Head of caudate nucleus (tissue), 42 donors: ENCODE results near the gene RPS6KA2.
"Not testable (repeated sequence)": the region's sequence is repeated elsewhere in the genome, so short reads cannot be mapped to it uniquely, and the experiment has no call there.

Experiments used
- DNase-seq, 42 donors: peaks; one replicate each; pipeline versions ENCODE4 v3.0.0 to v3.0.0-alpha.2; 2020 to 2021; ENCODE audit warnings: mixed read lengths in 7 of 42
- intact Hi-C: fragments of 100-400 bp; cut with DNase I; formaldehyde crosslinking; loops from one replicate; pipeline ENCODE4 v1.15.0; 2022

The RPS6KA2 gene

DNA sequence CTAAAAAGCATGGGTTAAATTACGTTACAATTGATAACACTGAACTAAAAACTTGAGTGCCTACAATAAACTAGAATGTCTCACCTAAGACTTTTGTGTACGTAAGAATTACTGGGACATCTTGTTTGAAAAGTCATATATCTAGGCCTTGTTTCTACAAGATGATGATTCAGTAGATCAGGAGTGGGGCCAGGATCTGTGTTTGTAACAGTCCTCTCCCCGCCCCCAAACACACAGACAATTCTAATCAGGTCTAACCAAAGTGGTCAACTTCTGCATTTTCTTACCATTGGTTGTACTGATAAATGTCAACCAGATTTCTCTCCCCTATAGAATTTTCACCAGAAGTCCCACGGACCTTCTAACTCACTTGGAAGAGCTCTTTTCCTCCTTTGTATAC, 97.5 kb downstream of the RPS6KA2 start:
- intact Hi-C loops: no loop called here
- no peak for DNase-seq

DNA sequence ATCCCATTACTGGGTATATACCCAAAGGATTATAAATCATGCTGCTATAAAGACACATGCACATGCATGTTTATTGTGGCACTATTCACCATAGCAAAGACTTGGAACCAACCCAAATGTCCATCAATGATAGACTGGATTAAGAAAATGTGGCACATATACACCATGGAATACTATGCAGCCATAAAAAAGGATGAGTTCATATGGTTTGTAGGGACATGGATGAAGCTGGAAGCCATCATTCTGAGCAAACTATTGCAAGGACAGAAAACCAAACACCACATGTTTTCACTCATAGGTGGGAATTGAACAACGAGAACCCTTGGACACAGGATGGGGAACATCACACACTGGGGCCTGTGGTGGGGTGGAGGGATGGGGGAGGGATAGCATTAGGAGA, 98.0 kb downstream of the RPS6KA2 start:
- intact Hi-C loops: not testable (repeated sequence)

DNA sequence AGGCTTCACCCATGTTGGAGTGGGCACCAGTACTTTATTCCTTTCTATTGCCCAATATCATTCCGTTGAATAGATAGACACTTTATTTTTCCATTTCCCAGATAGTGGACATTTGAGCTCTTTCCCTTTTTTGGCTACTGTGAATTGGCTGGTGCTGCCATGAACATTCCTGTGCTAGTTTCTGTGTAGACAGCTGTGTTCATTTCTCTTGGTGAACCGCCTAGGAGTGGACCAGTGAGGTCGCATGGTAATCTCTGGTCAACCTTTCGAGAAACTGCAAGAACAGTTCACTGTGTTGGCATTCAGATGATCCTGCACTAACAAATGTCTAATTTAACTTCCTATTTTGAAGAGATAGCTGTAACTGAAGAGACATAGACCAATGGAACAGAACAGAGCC, 99.2 kb downstream of the RPS6KA2 start:
- DNase-seq: no peak
- intact Hi-C loops: no loop called here

More for the DNA sequence above, 98.0 kb downstream of the RPS6KA2 start:
- not testable (repeated sequence) for DNase-seq

DNA sequence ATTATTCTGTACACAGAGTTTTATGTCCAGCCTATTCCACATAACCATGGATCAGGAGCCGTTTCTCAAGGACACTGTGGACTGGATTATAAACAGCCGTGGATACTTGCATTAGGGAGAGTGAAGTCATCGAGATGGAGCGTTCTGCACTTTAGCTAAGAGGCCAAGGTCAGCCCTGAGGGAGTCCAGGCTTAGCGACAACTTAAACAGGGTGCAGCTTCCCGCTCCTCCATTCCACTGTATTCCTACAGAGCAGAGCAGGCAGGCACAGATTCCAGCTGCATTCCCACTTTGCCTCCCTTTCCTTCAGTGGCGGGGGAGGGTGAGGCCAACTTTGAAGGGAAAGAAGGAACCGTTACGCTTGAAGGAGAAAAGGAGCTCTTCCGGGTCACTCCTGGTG, 100.1 kb downstream of the RPS6KA2 start:
- intact Hi-C loops: no loop called here
- DNase-seq: peak in 1 of 42 donors; percentile 9

DNA sequence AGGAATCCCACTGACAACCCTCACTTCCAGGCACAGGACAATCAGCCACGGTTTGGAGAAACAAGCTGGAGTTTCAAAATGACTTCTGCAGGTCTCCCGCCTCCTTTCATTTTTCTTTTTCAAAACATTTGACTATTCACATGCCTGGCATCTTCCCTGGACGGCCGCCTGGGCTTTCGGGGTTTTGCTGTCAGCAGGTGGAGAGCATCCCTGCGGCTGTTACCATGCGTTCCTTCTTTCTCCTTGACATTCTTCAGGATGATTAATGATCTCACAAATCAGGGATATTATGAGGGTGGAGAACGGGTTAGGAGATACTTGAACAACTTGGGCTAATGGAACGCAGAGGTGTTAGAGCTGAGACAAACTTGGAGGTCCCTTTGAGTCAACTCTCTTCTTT, 101.5 kb downstream of the RPS6KA2 start:
- DNase-seq: peak in 1 of 42 donors; percentile 8

DNA sequence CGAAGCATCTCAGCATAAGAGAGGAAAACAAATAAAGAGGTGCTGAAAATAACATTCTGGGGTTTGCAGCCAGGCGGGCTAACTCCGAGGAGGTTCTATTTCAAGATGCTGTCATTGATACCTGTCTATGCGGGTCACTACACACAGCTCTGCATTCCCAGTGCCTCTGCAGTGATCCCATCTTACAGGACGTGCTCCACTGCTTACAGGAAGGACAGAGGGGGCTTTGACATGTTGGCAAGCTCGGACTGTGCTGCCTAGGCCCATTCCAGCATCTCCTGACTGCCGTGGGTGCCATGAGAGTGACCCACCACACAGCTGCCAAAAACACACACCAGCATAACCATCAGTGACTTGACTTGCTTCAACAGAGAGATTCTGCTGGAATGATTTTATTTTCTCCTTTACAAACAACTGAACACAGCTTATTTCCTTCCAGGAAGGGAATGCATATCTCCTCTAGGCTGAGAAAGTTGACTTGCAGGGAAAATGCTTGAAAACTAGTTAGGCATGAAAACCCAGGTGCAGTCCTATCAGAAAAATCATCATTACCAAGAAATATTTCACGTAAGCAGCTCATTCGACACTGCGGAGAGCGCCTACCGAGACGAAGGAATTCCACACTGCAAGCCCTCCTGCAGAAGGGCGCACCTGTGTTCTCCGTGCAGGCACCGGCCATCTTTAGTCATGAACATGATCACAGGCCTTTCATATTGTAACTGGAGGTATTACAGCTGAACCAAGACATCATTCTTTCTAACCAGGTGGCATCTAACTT, 103.1 kb downstream of the RPS6KA2 start:
- no peak for DNase-seq
- intact Hi-C loops: no loop called here

More for the DNA sequence above, 101.5 kb downstream of the RPS6KA2 start:
- intact Hi-C loops: no loop called here

DNA sequence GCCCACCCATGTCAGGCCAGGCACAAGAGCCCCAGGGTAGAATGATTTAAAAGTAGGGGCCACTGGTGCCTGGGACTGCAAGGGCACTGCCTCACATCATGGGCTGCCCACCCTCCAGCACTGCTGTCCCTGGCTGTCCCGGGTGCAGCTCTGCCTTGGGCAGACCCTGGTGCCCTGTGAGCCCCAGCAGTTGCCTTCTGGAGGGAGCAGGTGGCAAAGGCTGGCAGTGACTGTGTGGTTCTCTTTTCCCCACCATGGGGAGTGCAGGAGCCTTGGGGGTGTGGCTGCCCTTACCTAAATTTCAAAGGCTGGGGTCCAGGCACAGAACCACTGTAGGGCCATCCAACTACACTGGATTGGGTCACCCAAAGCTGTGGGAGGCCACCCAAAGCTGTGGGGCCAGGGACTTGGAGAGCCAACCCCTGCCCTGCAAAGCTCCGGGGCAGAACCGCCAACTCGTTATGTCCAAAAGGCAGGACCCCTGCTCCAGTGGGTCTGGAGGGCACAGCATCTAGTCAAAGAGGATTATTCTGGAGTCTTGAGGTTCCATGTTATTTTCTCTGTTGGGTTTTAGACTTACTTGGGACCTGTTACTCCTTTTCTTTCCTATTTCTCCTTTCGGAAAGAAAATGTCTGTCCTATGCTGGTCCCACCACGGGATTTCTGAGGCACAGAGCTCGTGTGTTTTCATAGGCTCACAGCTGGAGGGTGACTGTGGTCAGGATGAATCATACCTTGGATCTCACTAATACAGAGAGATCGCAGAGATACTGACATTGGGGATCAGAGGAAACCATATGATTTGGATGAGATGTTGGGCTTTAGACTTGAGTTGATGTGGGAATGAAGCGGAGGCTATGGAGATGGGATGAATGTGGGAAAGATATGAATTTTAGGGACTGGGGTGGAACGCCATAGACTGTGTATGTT, 105.9 kb downstream of the RPS6KA2 start:
- intact Hi-C loops: no loop called here
- DNase-seq: no peak

DNA sequence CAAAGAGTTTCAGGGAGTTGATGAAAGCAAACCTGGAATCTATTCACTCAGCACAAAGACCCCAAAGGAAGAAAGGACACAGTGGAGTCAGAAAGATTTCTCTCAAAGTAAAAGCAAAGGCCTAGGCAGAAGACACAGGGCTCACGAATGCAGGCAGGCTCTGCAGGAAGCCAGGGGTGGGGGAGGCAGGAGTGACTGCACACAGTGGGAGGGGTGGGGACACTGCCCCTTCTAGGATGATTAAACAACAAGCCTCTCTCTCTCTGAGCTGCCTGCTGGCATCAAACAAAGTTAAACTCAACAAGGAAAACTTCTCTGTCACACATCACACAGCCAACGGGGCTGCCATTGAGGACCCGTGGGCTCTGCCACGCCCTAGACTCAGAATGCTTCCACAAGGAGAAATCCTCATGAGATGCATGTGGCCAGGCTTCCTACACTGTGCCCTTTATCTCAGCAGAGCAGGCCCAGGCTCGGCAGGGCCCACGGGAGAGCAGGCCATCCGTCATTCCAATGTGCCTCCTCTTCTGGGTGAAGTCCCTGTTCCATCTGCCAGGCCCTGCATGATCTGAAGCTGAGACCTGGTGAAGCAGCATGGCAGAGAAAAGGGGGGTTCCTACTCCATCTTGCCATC, 110.7 kb downstream of the RPS6KA2 start:
- intact Hi-C loops: no loop called here
- no peak for DNase-seq

DNA sequence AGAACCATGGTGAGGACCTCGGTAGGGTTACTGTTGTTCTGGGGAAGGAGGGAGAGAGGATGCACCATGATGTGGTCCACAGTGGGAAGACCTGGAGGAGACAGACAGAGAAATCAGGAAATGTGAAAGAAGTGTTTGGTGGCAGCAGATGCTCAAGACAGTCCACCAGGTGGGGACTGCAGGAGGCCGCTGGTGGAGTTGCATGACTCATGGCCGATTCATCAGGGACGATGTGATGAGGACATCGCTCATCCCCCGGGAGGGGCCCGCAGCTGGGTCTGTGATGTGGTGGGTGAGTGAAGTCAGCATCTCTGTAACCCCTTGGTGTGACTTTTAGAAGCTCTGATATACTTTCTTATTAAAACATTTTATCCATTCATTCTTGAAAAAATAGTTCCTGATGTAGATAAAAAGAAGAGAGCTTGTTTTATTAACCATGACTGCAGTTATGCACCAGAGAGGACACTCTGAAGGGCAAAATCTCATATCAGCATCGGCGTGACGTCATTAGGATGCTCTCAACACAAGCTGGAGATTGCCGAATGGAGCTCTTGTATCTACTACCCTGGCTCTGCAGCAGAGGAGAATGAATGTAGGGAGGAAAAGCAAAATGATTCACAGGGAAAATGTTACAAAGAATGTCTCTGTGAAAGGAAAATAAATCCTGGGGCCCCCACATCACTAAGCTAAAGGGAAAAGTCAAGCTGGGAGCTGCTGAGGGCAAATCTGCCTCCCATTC, 111.8 kb downstream of the RPS6KA2 start:
- intact Hi-C loops: no loop called here
- peak in 21 of 42 donors; percentile 22 to 81 (median 55) for DNase-seq

DNA sequence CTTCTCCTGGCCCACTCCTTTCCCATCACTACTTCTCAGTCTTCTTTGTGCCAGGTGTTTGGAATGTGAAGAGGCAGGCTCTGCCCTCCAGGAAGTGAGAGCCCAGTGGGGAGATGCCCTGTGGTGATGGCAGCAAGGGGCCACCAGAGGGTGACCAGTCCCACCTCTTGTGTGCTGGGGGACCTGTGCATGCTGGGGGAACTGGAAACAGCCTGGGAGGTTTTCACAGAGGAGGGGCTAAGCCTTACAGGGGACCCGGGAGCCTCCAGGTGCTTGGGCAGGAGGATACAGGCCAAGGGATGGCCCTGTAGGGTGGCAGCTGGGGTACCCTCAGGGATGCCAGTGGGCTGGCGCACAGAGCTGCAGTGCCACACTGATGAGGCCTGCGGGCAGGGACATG, 112.9 kb downstream of the RPS6KA2 start:
- intact Hi-C loops: no loop called here
- DNase-seq: no peak

DNA sequence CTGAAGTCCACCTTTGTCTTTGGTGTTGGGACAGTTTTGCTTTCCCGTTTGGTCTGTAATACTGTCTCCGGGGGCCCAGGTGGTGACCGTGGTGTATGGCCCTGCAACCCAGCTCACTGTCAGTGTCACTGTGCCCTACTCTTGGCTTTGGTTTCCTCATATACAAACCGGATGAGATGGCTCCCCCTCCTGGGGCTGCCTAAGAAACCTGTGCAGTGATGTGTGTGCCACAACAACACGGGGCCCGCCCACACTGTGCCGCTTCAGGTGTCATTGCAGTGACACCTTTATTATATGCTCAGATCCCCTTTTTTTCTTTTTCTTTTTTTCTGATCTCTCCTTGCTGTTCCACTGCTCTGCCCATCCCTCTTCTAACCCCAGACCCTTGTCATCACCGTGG, 114.5 kb downstream of the RPS6KA2 start:
- intact Hi-C loops: no loop called here
- peak in 33 of 42 donors; percentile 27 to 75 (median 55) for DNase-seq

DNA sequence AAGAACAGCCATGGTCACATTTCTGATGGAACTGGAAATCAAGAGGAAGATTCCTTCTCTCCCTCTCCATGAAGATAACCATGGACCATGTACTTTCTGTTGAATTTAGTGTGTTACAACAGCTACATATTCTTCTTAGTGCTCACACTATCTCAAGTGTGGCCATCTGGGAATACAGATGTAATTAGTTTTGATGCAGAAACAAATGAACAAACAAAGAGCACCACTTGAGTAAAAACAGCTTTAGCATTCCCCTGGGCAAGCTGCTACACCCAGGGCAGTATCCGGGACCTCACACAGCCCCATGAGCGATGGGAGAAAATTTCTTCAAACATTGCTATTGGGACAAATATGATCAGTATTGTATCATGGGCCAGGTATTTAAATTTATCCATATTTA, 115.7 kb downstream of the RPS6KA2 start:
- DNase-seq: no peak
- intact Hi-C loops: no loop called here

DNA sequence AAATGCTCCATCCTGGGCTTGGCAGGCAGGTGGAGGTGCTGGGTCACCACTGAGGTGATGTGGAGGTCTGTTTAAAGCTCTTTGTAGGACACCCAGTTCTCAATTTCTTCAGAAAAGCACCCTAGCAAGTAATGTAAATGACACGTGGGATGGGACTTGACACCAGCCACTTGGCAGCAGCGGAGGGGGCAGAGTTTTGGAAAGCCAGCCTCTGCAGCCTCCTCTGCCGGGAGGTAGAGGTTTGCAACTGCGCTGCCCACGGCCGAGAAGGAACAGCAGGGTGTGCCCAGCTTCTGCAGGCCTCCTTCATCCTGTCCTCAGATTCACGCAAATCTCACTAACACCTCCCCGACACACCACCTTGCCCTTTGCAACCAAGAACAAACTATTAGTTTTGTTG, 117.9 kb downstream of the RPS6KA2 start:
- DNase-seq: peak in 16 of 42 donors; percentile 26 to 81 (median 48)
- intact Hi-C loops: no loop called here

DNA sequence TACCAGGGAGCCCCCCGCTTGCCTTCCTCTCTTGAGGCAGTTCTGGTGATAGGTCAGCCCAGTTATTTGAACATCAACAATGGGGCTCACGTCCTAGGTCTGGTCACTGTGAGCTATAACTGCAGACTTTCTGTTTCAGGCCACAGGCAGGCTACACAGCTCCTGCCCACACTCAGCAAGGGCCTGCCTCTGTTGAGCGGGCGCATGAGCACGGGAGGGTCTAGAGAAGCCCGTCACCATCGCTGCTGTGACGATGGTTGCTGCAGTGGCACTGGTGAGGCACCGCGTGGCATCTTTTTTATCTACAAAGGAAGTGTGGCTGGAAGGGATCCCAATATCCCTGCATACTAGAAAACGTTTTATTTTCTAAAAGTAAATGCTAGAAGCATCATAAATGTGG, 118.3 kb downstream of the RPS6KA2 start:
- intact Hi-C loops: no loop called here
- DNase-seq: no peak

DNA sequence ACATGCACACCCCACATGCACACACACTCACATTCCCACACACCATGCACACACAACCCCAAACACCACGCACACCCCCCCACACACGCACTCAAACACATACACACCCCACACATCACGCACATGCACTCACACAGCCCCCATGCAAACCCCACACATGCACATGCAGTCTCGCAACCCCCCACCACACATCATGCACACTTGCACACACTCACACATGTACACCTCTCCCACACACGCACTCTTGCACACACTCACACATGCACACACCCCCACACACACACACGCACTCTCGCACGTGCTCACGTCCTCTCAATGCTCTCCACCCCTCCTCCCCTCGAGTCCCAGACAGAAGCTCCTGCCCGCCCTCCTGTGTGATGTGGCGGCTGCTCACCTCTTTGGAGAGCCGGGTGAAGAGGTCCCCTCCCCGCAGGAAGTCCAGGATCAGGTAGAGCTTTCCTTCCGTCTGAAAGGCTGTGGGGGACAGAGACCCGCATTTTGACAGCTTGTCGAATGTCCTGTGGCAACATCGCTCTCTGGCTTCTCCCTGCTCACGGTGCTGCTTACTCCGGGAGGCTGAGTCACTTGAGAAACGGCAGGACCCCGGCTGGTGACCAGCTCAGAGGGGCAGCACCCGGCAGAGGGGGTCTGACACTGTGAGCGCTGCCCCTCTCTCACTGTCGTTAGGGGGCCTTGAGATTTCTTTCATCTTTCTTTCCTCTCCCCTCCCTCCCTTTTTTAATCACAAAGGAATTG, 119.1 kb downstream of the RPS6KA2 start:
- no peak for DNase-seq

DNA sequence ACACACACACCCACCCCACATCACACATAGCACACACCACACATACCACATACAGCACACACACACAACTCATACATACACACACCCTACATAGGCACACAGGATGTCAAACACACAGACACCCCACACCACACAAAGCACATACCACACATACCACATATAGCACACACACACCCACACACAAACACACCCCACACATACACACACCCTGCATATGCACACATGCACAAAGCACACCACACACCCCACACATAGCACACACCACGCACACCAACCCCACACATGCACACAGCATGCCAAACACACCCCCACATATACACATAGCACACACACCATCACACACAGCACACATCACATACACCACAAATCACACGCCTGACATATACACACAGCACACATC, 119.7 kb downstream of the RPS6KA2 start:
- intact Hi-C loops: no loop called here
- DNase-seq: no peak

More for the DNA sequence above, 119.1 kb downstream of the RPS6KA2 start:
- intact Hi-C loops: no loop called here

DNA sequence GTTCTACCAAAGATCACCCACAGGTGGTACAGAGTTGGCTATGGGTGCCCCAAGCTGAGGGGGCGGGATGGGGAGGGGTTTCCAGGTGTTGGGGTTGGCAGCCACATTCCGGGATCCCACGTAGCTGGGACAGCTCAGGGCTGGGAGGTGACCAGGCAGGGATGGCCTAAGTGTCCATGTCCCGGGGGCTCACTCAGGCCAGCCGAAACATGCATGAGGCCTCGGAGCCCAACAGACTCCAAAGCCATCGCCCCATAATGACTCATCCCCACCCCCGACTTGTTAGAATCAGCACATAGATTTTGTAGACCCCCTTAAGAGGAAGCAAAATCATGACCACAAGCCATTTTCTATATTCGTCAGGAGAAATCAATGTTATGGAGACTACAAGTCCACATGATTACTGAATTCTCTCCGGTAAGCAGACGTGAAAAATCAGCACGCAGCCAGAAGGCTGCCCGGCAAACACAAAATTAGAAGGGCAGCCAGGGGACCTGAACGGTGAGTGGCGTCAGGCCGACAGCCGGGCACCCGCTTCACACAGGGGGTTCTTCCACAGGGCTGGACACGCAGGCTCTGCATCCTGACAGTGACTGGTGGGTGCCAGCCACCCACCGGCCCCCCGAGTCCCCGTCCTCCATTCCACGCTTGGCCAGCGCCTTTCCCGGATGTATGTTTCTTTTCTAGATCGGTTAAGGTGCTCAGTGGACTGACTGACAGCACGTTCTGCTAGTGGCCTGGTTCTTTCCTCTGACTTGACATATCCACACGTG, 121.7 kb downstream of the RPS6KA2 start:
- intact Hi-C loops: no loop called here
- no peak for DNase-seq

DNA sequence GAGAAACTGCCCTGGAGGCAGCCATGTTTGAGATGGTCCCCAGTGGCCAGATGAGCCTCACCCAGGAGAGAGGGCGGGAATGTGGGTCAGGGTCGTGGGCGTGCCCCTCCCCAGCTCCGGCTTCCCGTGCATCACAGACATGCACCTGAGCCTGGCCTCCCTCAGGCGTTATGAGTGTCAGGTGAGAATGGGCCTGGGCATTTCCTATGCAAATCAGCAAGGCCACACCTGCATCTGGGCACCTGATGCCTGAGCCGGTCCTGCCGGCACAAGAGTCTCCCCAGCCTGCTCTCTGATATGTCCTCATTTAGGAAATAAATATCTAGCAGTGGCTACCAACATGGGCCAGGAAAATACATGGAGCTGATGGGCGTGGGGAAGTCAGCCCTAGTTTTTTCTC, 123.0 kb downstream of the RPS6KA2 start:
- DNase-seq: no peak
- intact Hi-C loops: no loop called here
